SKM-1 (cell line): ENCODE results near the gene ZBTB34.
"Not testable (repeated sequence)": the region's sequence is repeated elsewhere in the genome, so short reads cannot be mapped to it uniquely, and the experiment has no call there.

Experiments
- DNase-seq: peaks from one replicate; lab custom pipeline; 2025; ENCODE audit not compliant: unreplicated experiment; lab: John Stamatoyannopoulos, UW

ZBTB34 gene

GRCh38 chr9:126860077-126860756, at the start of gene ZBTB34:
Gene ZBTB34 (plus strand): TSS chr9:126860639. CDS start chr9:126879400, 18,761 bp downstream.
- DNase-seq: no peak

GRCh38 chr9:126813072-126813471, 47.4 kb upstream of the ZBTB34 start:
- no peak for DNase-seq

- DNase-seq: no peak
These were observed 46.3 kb upstream of the ZBTB34 start for GRCh38 chr9:126814091-126814490.

DNA sequence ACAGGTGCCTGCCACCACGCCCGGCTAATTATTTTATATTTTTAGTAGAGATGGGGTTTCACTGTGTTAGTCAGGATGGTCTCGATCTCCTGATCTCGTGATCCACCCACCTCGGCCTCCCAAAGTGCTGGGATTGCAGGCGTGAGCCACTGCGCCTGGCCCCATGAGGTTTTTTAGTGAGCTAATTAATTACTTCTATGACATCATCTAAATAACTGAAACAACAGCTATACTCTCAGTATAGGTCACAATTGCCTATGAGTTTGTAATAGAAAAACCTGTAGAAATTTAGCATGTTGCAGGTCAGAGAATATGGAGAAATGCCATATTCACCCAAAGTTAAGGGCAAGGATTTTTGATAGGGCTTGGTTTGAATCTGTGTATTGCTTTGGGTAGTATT, 42.8 kb upstream of the ZBTB34 start:
- not testable (repeated sequence) for DNase-seq

GRCh38 chr9:126818482-126818881, 42.0 kb upstream of the ZBTB34 start:
- no peak for DNase-seq

DNA sequence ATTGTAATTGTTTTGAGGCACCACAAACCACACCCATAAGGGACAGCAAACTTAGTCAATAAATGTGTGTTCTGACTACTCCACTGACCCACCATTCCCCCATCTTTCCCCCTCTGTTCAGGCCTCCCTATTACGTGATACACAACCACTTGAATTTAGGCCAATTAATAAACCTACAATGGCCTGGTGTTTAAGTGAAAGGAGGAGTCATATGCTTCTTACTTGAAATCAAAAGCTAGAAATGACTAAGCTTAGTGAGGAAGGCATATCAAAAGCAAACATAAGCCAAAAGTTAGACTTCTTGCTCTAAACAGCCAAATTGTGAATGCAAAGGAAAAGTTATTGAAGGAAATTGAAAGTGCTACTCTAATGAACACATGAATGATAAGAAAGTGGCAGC, 41.0 kb upstream of the ZBTB34 start:
- no peak for DNase-seq

- no peak for DNase-seq
These were observed 38.2 kb upstream of the ZBTB34 start for GRCh38 chr9:126822278-126822677.

- DNase-seq: no peak
These were observed 37.6 kb upstream of the ZBTB34 start for GRCh38 chr9:126822873-126823272.

GRCh38 chr9:126824052-126824451, 36.4 kb upstream of the ZBTB34 start:
- DNase-seq: not testable (repeated sequence)

GRCh38 chr9:126827227-126827626, 33.2 kb upstream of the ZBTB34 start:
- no peak for DNase-seq

DNA sequence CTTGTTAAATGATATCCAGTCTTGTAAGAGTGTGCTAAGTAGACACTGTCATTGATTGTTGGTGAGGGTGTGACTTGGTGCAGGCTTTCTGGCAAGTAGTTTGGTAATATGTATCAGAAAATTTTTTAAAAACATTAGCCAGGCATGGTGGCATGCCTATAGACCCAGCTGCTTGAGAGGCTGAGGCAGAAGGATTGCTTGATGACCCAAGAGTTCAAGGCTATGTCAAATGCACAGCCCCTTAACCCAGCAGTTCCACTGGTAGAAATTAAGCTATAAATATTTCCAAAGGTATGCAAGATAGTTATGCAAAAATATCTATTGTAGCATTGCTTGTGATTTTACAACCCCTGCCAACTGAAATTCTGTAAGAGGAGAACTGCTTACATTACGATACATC, 31.4 kb upstream of the ZBTB34 start:
- DNase-seq: no peak

- DNase-seq: no peak
These were observed 29.6 kb upstream of the ZBTB34 start for GRCh38 chr9:126830827-126831226.

DNA sequence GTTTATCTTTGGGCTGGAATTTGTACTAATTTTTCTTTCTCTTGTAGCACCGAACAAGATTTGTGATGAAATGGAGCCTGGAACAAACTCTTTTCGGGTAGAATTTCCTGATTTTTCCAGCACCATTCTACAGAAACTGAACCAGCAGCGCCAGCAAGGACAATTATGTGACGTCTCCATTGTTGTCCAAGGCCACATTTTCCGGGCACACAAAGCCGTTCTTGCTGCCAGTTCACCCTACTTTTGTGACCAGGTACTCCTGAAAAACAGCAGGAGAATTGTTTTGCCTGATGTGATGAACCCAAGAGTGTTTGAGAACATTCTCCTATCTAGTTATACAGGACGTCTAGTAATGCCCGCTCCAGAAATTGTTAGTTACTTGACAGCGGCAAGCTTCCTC, 28.0 kb upstream of the ZBTB34 start:
- DNase-seq: no peak

DNA sequence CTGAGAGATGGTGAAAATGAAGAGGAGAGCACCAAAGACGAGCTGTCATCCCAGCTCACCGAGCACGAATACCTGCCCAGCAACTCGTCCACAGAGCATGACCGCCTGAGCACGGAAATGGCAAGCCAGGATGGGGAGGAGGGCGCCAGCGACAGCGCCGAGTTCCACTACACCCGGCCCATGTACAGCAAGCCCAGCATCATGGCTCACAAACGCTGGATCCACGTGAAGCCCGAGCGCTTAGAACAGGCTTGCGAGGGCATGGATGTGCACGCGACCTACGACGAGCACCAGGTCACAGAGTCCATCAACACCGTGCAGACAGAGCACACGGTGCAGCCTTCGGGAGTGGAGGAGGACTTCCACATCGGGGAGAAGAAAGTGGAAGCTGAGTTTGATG, 27.4 kb upstream of the ZBTB34 start:
- no peak for DNase-seq

DNA sequence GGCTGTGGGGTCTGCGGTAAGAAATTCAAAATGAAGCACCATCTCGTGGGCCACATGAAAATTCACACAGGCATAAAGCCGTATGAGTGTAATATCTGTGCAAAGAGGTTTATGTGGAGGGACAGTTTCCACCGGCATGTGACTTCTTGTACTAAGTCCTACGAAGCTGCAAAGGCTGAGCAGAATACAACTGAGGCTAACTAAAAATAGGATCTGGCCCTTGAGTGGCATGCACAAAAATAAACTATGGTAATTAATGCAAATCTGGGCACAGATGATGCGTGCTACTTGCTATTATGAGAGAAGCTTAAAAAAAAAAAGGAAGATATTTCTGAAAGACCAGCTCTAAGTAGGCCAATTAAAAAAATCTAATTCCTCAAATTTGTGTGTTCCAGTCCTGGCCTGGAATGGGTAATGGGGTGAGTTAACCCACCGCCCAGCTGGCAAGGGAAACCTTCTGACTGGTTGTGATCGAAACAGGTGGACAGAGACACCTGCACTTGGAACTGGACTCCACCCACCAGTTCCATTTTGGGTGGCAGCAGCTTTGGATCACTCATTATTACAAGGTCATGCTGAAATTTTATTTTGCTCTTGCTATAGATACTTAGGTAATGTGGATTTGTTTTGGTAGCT, 26.6 kb upstream of the ZBTB34 start:
- DNase-seq: no peak

DNA sequence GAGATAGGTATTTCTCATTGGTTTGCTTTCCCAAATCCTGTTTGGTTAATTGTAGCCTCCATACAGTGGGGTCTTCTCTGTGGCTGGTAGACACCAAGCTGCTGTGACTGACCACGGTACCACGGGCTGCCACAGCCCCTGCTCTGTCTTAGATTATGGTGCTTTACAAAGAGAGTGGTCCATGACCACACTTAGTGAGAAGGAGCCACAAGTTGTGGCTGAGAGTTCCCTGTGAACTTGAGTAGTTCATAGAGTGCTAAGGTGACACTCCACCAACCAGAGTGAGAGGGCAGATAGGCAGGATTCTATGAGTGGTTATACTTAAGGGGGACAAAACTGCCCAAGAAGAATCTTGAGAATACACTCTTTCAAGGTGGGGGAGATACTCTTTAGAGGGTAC, 25.8 kb upstream of the ZBTB34 start:
- no peak for DNase-seq

- no peak for DNase-seq
These were observed 24.2 kb upstream of the ZBTB34 start for GRCh38 chr9:126836216-126836615.

- DNase-seq: no peak
These were observed 22.2 kb upstream of the ZBTB34 start for GRCh38 chr9:126838055-126838811.

DNA sequence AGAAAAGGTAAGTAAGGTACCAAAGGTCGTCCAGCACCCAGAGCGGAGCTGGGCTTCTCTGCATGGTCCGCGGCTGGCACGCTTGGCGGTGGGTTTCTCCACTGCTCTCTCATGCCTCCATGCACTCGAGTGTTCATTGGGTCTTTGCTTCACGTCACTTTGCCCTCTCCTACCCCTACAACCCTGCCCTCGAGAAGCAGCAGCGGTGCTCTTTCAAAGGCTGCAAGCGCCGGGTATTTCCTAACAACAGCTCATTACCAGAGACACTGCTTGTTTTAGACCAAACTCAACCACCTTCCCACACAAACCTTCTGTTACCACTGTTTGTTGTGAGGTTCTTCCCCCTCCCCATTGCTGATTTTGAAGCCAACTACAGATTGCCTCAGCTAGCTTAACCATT, 21.5 kb upstream of the ZBTB34 start:
- DNase-seq: no peak

DNA sequence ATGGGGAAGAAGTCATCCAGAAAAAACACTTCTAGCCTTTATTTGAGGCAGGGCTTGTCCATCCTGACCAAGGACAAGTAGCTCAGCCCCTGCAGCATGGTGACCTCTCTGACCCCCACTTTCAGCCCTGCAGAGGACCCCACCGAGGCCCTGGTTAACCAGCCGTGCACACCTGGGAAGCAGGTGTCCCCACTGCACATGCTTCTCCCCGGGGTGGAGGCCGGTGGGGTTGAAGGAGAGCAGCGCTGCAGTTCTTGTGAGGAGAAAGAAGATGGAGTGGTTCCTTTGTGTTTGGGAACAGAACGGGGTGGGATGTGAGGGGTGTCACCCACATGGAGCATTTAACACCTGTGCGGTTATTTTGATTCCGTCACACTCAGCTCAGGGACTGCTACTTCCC, 21.1 kb upstream of the ZBTB34 start:
- DNase-seq: no peak

DNA sequence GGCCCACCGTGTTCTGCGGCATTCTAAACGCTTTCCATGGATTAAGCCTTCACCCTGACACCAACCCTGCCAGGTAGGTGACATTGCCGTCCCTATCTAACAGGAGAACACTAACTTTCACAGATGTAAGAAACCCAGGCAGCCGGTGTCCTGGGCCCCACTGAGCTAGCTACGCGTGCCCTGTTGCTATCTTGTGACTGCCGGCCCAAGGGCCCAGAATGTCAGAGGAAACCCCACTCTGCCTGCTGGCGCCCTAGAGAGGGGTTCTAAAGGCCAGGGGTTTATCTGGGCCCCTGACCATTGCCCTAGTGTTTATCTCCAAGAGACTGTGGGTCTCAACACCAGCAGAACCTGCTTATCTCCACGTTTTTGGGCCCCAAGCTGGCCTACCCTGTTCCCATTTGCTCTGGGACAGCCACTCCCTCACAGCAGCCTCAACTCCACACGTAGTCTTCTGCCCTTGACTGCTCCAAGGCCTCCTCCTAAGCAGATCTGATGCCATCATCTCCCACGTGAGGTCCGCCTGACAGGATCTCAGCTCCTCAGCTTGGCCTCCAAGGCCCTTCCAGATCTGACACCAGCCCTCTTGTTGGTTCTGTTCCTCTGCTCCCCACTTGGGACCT, 18.1 kb upstream of the ZBTB34 start:
- no peak for DNase-seq
